ENCODE results near the gene PSMB3. TPM values are rescaled to one million over a fixed set of nuclear protein-coding genes. Genes with fewer than 3 reads are reported as not detected.
"Not testable (repeated sequence)": the region's sequence is repeated elsewhere in the genome, so short reads cannot be mapped to it uniquely, and the experiment has no call there.

The PSMB3 gene
- total RNA-seq, 1 donor from 2014 or later = 337 TPM

- Mint-ChIP-seq H3K4me1 (ENCODE audit: low read depth) (peaks cover 8% of the 10 kb centered on the region), H3K36me3 (ENCODE audit: low read depth) (peaks cover 68% of the 10 kb centered on the region), H3K27me3 (ENCODE audit: low read depth) (no peaks in the 10 kb centered on the region), H3K4me3 (ENCODE audit: low read depth) (no peak overlapping the region), H3K27ac (peak overlapping the region; percentile 47), H3K9me3 (no peaks in the 10 kb centered on the region)
- intact Hi-C loops (cut with micrococcal nuclease) = loop anchor here (10.0 kb wide), 1 partner anchor 1316 kb away; the partner anchor contains the start of genes ACACA and TADA2A
- DNase-seq (ENCODE audit: low spot score) = no peak
Observed at GRCh38 chr17:38720941-38721340, 31.6 kb upstream of the PSMB3 start.

DNA sequence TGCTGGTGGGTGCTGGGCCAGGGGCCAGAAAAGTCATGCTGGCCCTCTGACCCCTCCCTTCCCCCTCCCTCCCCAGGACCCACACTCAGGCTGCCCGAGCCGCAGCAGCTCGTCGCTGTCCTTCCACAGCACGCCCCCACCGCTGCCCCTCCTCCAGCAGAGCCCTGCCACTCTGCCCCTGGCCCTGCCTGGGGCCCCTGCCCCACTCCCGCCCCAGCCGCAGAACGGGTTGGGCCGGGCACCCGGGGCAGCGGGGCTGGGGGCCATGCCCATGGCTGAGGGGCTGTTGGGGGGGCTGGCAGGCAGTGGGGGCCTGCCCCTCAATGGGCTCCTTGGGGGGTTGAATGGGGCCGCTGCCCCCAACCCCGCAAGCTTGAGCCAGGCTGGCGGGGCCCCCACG, 30.7 kb upstream of the PSMB3 start:
- no peak overlapping the region for H3K27ac Mint-ChIP-seq
- DNase-seq (ENCODE audit: low spot score) = no peak
- peaks cover 13% of the 10 kb centered on the region for H3K4me1 Mint-ChIP-seq (ENCODE audit: low read depth)
- no peaks in the 10 kb centered on the region for H3K9me3 Mint-ChIP-seq
- H3K27me3 Mint-ChIP-seq (ENCODE audit: low read depth) = no peaks in the 10 kb centered on the region
- peaks cover 65% of the 10 kb centered on the region for H3K36me3 Mint-ChIP-seq (ENCODE audit: low read depth)
- H3K4me3 Mint-ChIP-seq (ENCODE audit: low read depth) = no peak overlapping the region
- intact Hi-C loops (cut with micrococcal nuclease) = loop anchor here (10.0 kb wide), 1 partner anchor 1317 kb away; the partner anchor contains the start of genes ACACA and TADA2A

GRCh38 chr17:38724337-38724988, 28.1 kb upstream of the PSMB3 start:
- Mint-ChIP-seq H3K27me3 (ENCODE audit: low read depth) (no peaks in the 10 kb centered on the region), H3K4me3 (ENCODE audit: low read depth) (no peak overlapping the region), H3K9me3 (no peaks in the 10 kb centered on the region), H3K36me3 (ENCODE audit: low read depth) (peaks cover 56% of the 10 kb centered on the region), H3K27ac (no peak overlapping the region), H3K4me1 (ENCODE audit: low read depth) (peaks cover 37% of the 10 kb centered on the region)
- intact Hi-C loops (cut with micrococcal nuclease) = loop anchor here (10.0 kb wide), 1 partner anchor 1320 kb away; the partner anchor contains the start of genes ACACA and TADA2A
- DNase-seq (ENCODE audit: low spot score) = no peak

- Mint-ChIP-seq H3K36me3 (ENCODE audit: low read depth) (peaks cover 53% of the 10 kb centered on the region), H3K9me3 (no peaks in the 10 kb centered on the region), H3K27me3 (ENCODE audit: low read depth) (no peaks in the 10 kb centered on the region), H3K27ac (no peak overlapping the region), H3K4me3 (ENCODE audit: low read depth) (no peak overlapping the region), H3K4me1 (ENCODE audit: low read depth) (peaks cover 37% of the 10 kb centered on the region)
- DNase-seq (ENCODE audit: low spot score) = no peak
- intact Hi-C loops (cut with micrococcal nuclease) = loop anchor here (10.0 kb wide), 1 partner anchor 1320 kb away; the partner anchor contains the start of genes ACACA and TADA2A
Observed at GRCh38 chr17:38725066-38725465, 27.5 kb upstream of the PSMB3 start.

GRCh38 chr17:38726145-38726544, 26.4 kb upstream of the PSMB3 start:
- H3K9me3 Mint-ChIP-seq; DNase-seq (ENCODE audit: low spot score); H3K4me3 Mint-ChIP-seq (ENCODE audit: low read depth); H3K27me3 Mint-ChIP-seq (ENCODE audit: low read depth): not testable (repeated sequence)
- H3K36me3 Mint-ChIP-seq (ENCODE audit: low read depth) = peaks cover 44% of the 10 kb centered on the region
- intact Hi-C loops (cut with micrococcal nuclease) = loop anchor here (10.0 kb wide), 1 partner anchor 1321 kb away; the partner anchor contains the start of genes ACACA and TADA2A
- peaks cover 42% of the 10 kb centered on the region for H3K4me1 Mint-ChIP-seq (ENCODE audit: low read depth)
- H3K27ac Mint-ChIP-seq = peak overlapping the region; percentile 12

DNA sequence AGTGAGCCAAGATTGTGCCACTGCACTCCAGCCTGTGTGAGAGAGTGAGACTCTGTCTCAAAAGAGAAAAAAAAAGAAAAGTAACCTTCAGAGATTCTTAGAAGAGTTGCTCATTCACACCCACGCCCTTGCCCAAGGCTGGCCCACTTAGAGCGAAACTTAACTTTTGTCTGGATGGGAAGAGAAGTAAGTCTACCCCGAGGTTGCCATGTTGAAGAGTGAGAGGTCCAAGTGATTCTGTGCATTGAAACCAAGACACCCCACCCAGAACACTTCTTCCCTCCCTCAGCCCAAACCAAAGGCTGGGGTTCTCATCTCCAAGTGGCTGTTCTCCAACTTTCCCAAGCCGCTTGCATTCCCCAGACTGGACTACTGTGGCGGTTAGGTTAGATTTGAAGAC, 24.8 kb upstream of the PSMB3 start:
- peak; percentile 39 for DNase-seq (ENCODE audit: low spot score)
- H3K27me3 Mint-ChIP-seq (ENCODE audit: low read depth) = no peaks in the 10 kb centered on the region
- H3K27ac Mint-ChIP-seq = peak overlapping the region; percentile 97
- H3K4me3 Mint-ChIP-seq (ENCODE audit: low read depth) = peak overlapping the region; percentile 78
- H3K9me3 Mint-ChIP-seq = no peaks in the 10 kb centered on the region
- H3K36me3 Mint-ChIP-seq (ENCODE audit: low read depth) = peaks cover 47% of the 10 kb centered on the region
- peaks cover 52% of the 10 kb centered on the region for H3K4me1 Mint-ChIP-seq (ENCODE audit: low read depth)
- intact Hi-C loops (cut with micrococcal nuclease) = loop anchor here (1.0 to 10.0 kb wide), 3 partner anchors 26 to 1323 kb away; partner anchors contain the start of genes ACACA and TADA2A

- peak overlapping the region; percentile 97 for H3K27ac Mint-ChIP-seq
- peaks cover 42% of the 10 kb centered on the region for H3K36me3 Mint-ChIP-seq (ENCODE audit: low read depth)
- peak; percentile 68 for DNase-seq (ENCODE audit: low spot score)
- intact Hi-C loops (cut with micrococcal nuclease) = loop anchor here (1.0 to 10.0 kb wide), 3 partner anchors 27 to 1324 kb away; partner anchors contain the start of genes ACACA and TADA2A
- H3K27me3 Mint-ChIP-seq (ENCODE audit: low read depth) = no peaks in the 10 kb centered on the region
- peak overlapping the region; percentile 78 for H3K4me3 Mint-ChIP-seq (ENCODE audit: low read depth)
- no peaks in the 10 kb centered on the region for H3K9me3 Mint-ChIP-seq
- peaks cover 57% of the 10 kb centered on the region for H3K4me1 Mint-ChIP-seq (ENCODE audit: low read depth)
Observed at GRCh38 chr17:38728290-38728831, 24.2 kb upstream of the PSMB3 start.

- no peaks in the 10 kb centered on the region for H3K9me3 Mint-ChIP-seq
- H3K27ac Mint-ChIP-seq = peak overlapping the region; percentile 50
- intact Hi-C loops (cut with micrococcal nuclease) = loop anchor here (10.0 kb wide), 1 partner anchor 1325 kb away; the partner anchor contains the start of genes ACACA and TADA2A
- H3K27me3 Mint-ChIP-seq (ENCODE audit: low read depth) = no peaks in the 10 kb centered on the region
- H3K36me3 Mint-ChIP-seq (ENCODE audit: low read depth) = peaks cover 45% of the 10 kb centered on the region
- DNase-seq (ENCODE audit: low spot score) = no peak
- H3K4me3 Mint-ChIP-seq (ENCODE audit: low read depth) = peak overlapping the region; percentile 78
- H3K4me1 Mint-ChIP-seq (ENCODE audit: low read depth) = peaks cover 68% of the 10 kb centered on the region
Observed at GRCh38 chr17:38729368-38729885, 23.1 kb upstream of the PSMB3 start.

GRCh38 chr17:38729886-38730525, 22.5 kb upstream of the PSMB3 start, which contains the start of gene CISD3:
Gene CISD3 (plus strand): TSS chr17:38730341. CDS start chr17:38730359, 18 bp downstream.
- Mint-ChIP-seq H3K36me3 (ENCODE audit: low read depth) (peaks cover 43% of the 10 kb centered on the region), H3K27ac (peak within 1 kb of the TSS; percentile 86), H3K4me1 (ENCODE audit: low read depth) (peaks cover 71% of the 10 kb centered on the region), H3K9me3 (no peaks in the 10 kb centered on the region), H3K4me3 (ENCODE audit: low read depth) (peak within 1 kb of the TSS; percentile 89), H3K27me3 (ENCODE audit: low read depth) (no peaks in the 10 kb centered on the region)
- DNase-seq (ENCODE audit: low spot score) = peak; percentile 84
- intact Hi-C loops (cut with micrococcal nuclease) = loop anchor here (10.0 kb wide), 1 partner anchor 1325 kb away; the partner anchor contains the start of genes ACACA and TADA2A

DNA sequence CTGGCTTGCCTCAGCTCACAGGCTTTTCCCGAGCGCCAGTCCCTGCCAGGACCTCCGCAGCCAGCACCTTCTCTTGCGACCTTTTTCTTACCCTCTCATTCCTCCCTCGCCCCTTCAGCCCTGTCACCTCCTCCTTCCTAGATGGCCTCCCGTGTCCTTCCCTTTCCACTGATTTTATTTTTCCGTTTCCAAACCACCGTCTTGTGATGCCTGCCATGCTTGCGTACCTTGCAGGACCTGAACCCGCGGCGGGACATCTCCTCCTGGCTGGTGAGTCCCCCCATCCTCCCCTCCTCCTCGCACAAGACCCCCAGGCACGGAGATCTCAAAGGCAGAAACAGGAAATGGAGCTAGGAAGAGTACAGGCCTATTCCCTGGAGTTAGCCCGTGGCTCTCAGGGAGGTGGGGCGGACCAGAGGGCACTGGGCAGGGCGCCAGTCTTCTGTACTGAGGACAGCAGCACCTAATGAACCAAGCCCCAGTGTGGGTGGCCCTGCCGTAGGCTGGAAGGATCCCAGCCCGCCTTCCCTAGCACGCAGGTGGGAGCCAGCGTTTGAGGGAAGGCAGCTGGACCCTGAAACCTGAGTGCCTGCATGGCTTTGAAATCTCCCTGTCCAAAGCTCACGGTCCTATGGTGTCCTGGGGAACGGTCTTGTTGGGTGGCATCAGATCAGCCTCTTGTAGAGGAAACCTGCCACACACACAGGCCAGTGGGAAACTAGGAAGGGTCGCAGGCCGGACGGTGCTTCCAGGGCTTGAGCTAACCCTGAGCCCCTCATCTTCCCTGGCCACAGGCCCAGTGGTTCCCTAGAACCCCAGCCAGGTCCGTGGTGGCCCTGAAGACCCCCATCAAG, 21.8 kb upstream of the PSMB3 start:
- H3K9me3 Mint-ChIP-seq = no peaks in the 10 kb centered on the region
- peak overlapping the region; percentile 86 for H3K27ac Mint-ChIP-seq
- H3K4me3 Mint-ChIP-seq (ENCODE audit: low read depth) = peak overlapping the region; percentile 89
- H3K4me1 Mint-ChIP-seq (ENCODE audit: low read depth) = peaks cover 69% of the 10 kb centered on the region
- H3K36me3 Mint-ChIP-seq (ENCODE audit: low read depth) = peaks cover 41% of the 10 kb centered on the region
- intact Hi-C loops (cut with micrococcal nuclease) = no loop called here
- H3K27me3 Mint-ChIP-seq (ENCODE audit: low read depth) = no peaks in the 10 kb centered on the region
- DNase-seq (ENCODE audit: low spot score) = no peak

GRCh38 chr17:38731526-38732294, 20.8 kb upstream of the PSMB3 start:
- no peak for DNase-seq (ENCODE audit: low spot score)
- H3K9me3 Mint-ChIP-seq = no peaks in the 10 kb centered on the region
- no peaks in the 10 kb centered on the region for H3K27me3 Mint-ChIP-seq (ENCODE audit: low read depth)
- H3K4me3 Mint-ChIP-seq (ENCODE audit: low read depth) = peak overlapping the region; percentile 40
- H3K4me1 Mint-ChIP-seq (ENCODE audit: low read depth) = peaks cover 64% of the 10 kb centered on the region
- intact Hi-C loops (cut with micrococcal nuclease) = no loop called here
- peaks cover 37% of the 10 kb centered on the region for H3K36me3 Mint-ChIP-seq (ENCODE audit: low read depth)
- peak overlapping the region; percentile 64 for H3K27ac Mint-ChIP-seq
